Measurements from ENCODE around the gene DAPK1.
"Not testable (repeated sequence)": the region's sequence is repeated elsewhere in the genome, so short reads cannot be mapped to it uniquely, and the experiment has no call there.

DAPK1 gene

DNA sequence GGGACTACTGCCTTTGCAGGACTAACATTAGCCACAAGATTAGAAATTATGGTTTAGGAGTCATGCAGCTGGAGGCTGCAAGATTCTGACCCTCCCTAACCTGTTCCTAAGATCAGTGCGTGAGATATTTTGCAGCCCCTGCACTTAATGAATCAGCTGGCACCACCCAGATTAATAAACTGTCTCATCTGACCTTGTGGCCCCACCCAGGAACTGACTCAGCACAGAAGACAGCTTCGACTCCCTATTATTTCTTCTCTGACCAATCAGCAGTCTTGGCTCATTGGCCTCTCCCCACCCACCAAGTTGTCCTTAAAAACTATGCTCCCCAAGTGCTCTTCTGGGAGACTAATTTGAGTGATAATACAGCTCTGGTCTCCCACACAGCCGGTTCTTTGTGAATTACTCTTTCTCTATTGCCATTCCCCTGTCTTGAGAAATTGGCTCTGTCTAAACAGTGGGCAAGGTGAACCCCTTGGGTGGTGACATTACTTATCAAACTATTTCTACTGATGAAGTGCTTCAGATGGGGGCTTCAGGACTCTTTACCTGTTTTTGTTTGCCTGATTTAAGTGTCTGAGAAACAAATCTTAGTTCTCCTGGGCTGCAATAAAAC is 245.3 kb downstream of the DAPK1 start:
- H3K27ac ChIP-seq: no peak overlapping the region
- no peak for TF ChIP-seq ZFX (IDR thresholded peaks at IDR 0.05; ENCODE audit: borderline replicate concordance)
- TF ChIP-seq, protein P1, sequence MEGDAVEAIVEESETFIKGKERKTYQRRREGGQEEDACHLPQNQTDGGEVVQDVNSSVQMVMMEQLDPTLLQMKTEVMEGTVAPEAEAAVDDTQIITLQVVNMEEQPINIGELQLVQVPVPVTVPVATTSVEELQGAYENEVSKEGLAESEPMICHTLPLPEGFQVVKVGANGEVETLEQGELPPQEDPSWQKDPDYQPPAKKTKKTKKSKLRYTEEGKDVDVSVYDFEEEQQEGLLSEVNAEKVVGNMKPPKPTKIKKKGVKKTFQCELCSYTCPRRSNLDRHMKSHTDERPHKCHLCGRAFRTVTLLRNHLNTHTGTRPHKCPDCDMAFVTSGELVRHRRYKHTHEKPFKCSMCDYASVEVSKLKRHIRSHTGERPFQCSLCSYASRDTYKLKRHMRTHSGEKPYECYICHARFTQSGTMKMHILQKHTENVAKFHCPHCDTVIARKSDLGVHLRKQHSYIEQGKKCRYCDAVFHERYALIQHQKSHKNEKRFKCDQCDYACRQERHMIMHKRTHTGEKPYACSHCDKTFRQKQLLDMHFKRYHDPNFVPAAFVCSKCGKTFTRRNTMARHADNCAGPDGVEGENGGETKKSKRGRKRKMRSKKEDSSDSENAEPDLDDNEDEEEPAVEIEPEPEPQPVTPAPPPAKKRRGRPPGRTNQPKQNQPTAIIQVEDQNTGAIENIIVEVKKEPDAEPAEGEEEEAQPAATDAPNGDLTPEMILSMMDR (IDR thresholded peaks at IDR 0.05): no peak

DNA sequence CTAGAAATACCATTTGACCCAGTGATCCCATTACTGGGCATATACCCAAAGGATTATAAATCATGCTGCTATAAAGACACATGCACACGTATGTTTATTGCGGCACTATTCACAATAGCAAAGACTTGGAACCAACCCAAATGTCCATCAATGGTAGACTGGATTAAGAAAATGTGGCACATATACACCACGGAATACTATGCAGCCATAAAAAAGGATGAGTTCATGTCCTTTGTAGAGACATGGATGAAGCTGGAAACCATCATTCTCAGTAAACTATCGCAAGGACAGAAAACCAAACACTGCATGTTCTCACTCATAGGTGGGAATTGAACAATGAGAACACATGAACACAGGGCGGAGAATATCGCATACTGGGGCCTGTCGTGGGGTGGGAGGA is 246.6 kb downstream of the DAPK1 start:
- not testable (repeated sequence) for H3K27ac ChIP-seq

DNA sequence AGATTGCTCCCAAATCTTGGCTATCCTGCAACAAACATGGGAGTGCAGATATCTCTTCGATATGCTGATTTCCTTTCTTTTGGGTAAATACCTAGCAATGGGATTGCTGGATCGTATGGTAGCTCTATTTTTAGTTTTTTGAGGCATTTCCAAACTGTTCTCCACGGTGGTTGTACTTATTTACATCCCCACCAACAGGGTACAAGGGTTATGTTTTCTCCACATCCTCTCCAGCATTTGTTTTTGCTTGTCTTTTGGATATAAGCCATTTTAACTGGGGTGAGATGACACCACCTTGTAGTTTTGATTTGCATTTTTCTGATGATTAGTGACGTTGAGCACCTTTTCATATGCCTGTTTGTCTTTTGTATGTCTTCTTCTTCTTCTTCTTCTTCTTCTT is 248.5 kb downstream of the DAPK1 start:
- no peak for TF ChIP-seq ZFX (IDR thresholded peaks at IDR 0.05; ENCODE audit: borderline replicate concordance)
- TF ChIP-seq, protein P1 (IDR thresholded peaks at IDR 0.05): no peak

GRCh38 chr9:87748881-87749280 is 251.2 kb downstream of the DAPK1 start:
- no peak overlapping the region for H3K27ac ChIP-seq
- TF ChIP-seq, protein P1 (IDR thresholded peaks at IDR 0.05): no peak
- TF ChIP-seq ZFX (IDR thresholded peaks at IDR 0.05; ENCODE audit: borderline replicate concordance): no peak

More for the DNA sequence above, 248.5 kb downstream of the DAPK1 start:
- no peak overlapping the region for H3K27ac ChIP-seq

DNA sequence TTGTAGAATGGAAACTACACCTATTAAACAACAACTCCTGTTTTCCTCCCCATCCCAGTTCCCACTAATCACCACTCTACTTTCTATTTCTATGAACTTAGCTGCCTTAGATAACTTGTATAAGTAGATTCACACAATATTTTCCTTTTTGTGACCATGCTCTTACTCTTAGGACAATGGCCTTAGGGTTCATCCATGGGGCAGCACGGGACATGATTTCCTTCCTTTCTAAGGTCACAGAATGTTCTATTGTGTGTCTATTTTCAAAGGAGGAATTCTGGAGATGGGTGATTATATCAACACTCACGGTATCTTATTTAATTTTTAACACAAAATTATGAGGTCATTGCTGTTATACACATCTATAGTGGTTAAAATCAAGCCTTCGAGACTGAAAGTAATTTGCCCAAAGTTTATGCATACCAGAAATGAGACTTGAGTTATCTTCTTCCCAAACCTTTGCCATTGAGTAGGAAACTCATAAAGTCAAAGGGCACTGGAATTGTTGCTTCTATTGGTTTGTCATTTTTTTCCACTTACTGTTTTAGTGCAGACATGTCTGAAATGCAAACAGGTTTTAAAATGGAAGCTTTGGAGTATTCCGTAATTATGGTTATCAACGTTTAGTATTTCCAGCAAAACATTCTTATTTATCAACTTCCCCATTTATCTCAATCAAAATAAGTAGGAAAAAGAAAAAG is 251.8 kb downstream of the DAPK1 start:
- H3K27ac ChIP-seq: no peak overlapping the region
- no peak for TF ChIP-seq ZFX (IDR thresholded peaks at IDR 0.05; ENCODE audit: borderline replicate concordance)
- TF ChIP-seq, protein P1 (IDR thresholded peaks at IDR 0.05): no peak

DNA sequence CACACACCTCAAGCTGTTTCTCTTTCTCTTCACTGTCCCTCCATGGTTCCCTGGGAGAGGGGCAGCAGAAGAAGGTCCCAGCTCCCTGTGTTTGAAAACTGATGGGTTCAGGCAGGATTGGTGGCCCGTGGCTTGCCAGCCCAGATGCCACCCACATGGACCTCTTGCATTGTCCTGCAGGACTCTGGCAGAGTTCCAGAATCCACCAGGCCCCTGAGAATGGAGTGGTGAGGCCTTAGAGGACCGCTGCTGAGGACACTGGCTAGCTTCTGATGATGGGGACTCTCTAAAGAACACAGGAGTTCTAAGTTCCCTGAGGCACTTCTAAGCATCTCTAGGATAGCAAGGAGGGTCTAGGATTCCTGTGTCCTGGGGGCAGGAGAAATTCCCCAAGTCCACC is 253.1 kb downstream of the DAPK1 start:
- TF ChIP-seq, protein P1 (IDR thresholded peaks at IDR 0.05): no peak
- no peak for TF ChIP-seq ZFX (IDR thresholded peaks at IDR 0.05; ENCODE audit: borderline replicate concordance)
- no peak overlapping the region for H3K27ac ChIP-seq

DNA sequence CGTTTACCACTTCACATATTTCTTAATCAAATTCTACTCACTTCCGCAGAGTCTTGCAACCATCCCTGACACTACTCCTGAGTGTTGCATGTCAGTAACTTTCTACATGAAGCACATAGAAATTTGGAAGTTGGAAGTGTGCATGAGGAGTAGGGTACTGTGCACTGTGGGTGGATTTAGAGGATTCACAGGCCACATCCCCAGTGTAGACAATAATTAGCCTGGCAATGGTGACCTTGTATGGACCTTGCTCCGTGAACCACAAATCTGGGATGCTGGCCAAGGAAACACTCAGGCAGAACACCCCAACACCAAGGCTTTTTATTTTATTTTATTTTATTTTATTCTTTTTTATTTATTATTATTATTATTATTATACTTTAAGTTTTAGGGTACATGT is 253.8 kb downstream of the DAPK1 start:
- H3K27ac ChIP-seq: no peak overlapping the region
- TF ChIP-seq, protein P1 (IDR thresholded peaks at IDR 0.05): no peak
- TF ChIP-seq ZFX (IDR thresholded peaks at IDR 0.05; ENCODE audit: borderline replicate concordance): no peak

Measured in 22Rv1 (cell line).